DND-41 (cell line): ENCODE results near the gene FAR2.
"Not testable (repeated sequence)": the region's sequence is repeated elsewhere in the genome, so short reads cannot be mapped to it uniquely, and the experiment has no call there.

Source experiments
- EZH2 ChIP-seq: IDR thresholded peaks from 3 replicates; pipeline ENCODE4 v1.6.1; 2012; ENCODE audit warnings: borderline replicate concordance, low read depth, mild to moderate bottlenecking, moderate library complexity, low read length, inconsistent platforms; ENCODE audit not compliant: severe bottlenecking
- TF ChIP-seq, protein P1 (sequence below): IDR thresholded peaks from 2 replicates; pipeline ENCODE4 v1.5.1; 2012; ENCODE audit warnings: borderline replicate concordance, low read length, moderate library complexity, mild to moderate bottlenecking; ENCODE audit not compliant: poor library complexity, severe bottlenecking; ENCODE audit errors: extremely low read depth

DNA sequence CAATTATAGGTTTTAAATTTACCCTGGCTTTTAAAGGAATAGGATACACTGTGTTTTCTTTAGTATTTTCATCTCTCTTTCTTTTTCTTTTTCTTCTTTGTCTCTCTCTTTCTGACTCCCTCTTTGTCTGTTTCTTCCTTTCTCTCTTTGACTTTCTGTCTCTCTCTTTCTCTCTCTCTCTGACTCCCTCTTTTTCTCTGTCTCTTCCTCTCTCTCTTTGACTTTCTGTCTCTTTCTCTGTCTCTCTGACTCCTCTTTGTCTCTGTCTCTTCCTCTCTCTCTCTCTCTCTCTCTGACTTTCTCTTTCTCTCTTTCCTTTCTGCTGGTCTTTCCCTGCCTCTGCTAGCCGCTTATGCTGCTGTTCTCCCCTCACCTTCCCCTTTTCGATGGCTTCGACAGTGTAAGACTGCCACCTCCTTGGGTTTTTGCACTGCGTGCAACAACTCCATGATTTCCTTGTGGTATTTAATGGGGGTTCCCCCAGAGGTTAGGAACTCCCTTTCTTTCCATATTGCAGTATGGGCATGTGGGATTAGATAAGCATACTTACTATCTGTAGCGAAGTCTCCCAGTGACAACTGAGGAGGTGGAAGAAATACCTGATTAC lies 21.5 kb downstream of the FAR2 start:
- TF ChIP-seq EZH2: not testable (repeated sequence)
- TF ChIP-seq, protein P1, sequence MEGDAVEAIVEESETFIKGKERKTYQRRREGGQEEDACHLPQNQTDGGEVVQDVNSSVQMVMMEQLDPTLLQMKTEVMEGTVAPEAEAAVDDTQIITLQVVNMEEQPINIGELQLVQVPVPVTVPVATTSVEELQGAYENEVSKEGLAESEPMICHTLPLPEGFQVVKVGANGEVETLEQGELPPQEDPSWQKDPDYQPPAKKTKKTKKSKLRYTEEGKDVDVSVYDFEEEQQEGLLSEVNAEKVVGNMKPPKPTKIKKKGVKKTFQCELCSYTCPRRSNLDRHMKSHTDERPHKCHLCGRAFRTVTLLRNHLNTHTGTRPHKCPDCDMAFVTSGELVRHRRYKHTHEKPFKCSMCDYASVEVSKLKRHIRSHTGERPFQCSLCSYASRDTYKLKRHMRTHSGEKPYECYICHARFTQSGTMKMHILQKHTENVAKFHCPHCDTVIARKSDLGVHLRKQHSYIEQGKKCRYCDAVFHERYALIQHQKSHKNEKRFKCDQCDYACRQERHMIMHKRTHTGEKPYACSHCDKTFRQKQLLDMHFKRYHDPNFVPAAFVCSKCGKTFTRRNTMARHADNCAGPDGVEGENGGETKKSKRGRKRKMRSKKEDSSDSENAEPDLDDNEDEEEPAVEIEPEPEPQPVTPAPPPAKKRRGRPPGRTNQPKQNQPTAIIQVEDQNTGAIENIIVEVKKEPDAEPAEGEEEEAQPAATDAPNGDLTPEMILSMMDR: not testable (repeated sequence)
